SK-N-SH (cell line): ENCODE results near the gene ADPRH. TPM values are rescaled to one million over a fixed set of nuclear protein-coding genes. Genes with fewer than 3 reads are reported as not detected.

Experiments used
- CTCF ChIA-PET: fragments of 300-600, 350-600 bp; formaldehyde crosslinking; extraction: SDS; loops from one replicate; lab custom pipeline; 2021; lab: Yijun Ruan, JAX
- POLR2A ChIA-PET: fragments of 350-600 bp; sonication (Branson Sonifier 250); formaldehyde crosslinking; extraction: SDS; loops from one replicate; lab custom pipeline; 2020; ENCODE audit warnings: antibody characterized with exemption, inconsistent platforms; lab: Yijun Ruan, JAX
- DNase-seq: peaks from one replicate; pipeline ENCODE4 v3.0.0; 2012
- H2AFZ ChIP-seq: fragments of 200-600 bp; sonication (generic); 2 replicates; pipeline ENCODE4 v1.8.1; 2016; ENCODE audit warnings: antibody characterized with exemption, mild to moderate bottlenecking, low read depth
- H3F3A ChIP-seq: fragments of 200-600 bp; sonication (generic); replicated peaks from 2 replicates; pipeline ENCODE3; 2016; ENCODE audit warnings: antibody characterized with exemption, mild to moderate bottlenecking; ENCODE audit not compliant: insufficient read depth
- H3K27ac ChIP-seq, 2 experiments: fragments of 200-500 bp in 1 of 2; fragments of 200-600 bp in 1 of 2; sonication (Bioruptor generic) in 1 of 2; sonication (generic), shearing (Covaris generic) in 1 of 2; 2 replicates each; pipeline versions ENCODE4 v1.5.1 to v1.6.1; 2014 to 2016; ENCODE audit warnings: low read depth in 2 of 2, inconsistent platforms in 1 of 2, low read length in 1 of 2, mild to moderate bottlenecking in 1 of 2, mixed read lengths in 1 of 2
- H3K27me3 ChIP-seq: fragments of 200-600 bp; sonication (generic), shearing (Covaris generic); 2 replicates; pipeline ENCODE4 v1.6.1; 2016; ENCODE audit warnings: mixed run types; ENCODE audit not compliant: insufficient read depth
- H3K36me3 ChIP-seq, 2 experiments: fragments of 200-500 bp in 1 of 2; fragments of 200-600 bp in 1 of 2; sonication (Bioruptor generic) in 1 of 2; sonication (generic) in 1 of 2; replicated peaks in 1 of 2; 2 replicates each; pipeline versions ENCODE3 to v1.5.1; 2014 to 2016; ENCODE audit warnings: low read length in 1 of 2, mild to moderate bottlenecking in 1 of 2; ENCODE audit not compliant: insufficient read depth in 2 of 2, control insufficient read depth in 1 of 2
- H3K4me1 ChIP-seq, 2 experiments: fragments of 200-500 bp in 1 of 2; fragments of 200-600 bp in 1 of 2; sonication (Bioruptor generic) in 1 of 2; sonication (generic), shearing (Covaris generic) in 1 of 2; 2 replicates each; pipeline versions ENCODE4 v1.5.1 to v1.6.1; 2014 to 2016; ENCODE audit warnings: low read depth in 1 of 2, low read length in 1 of 2, mixed run types in 1 of 2; ENCODE audit not compliant: insufficient read depth in 2 of 2, control insufficient read depth in 1 of 2
- H3K4me2 ChIP-seq: fragments of 200-600 bp; sonication (generic), shearing (Covaris generic); 2 replicates; pipeline ENCODE4 v1.6.1; 2017; ENCODE audit warnings: mixed run types
- H3K4me3 ChIP-seq, 2 experiments: fragments of 200-500 bp in 1 of 2; fragments of 200-600 bp in 1 of 2; sonication (Bioruptor generic) in 1 of 2; sonication (generic), shearing (Covaris generic) in 1 of 2; 2 replicates each; pipeline versions ENCODE4 v1.5.1 to v1.8.1; 2014 to 2016; ENCODE audit warnings: low read depth in 2 of 2, inconsistent platforms in 1 of 2, low read length in 1 of 2, mild to moderate bottlenecking in 1 of 2, mixed read lengths in 1 of 2, moderate library complexity in 1 of 2
- H3K79me2 ChIP-seq: fragments of 200-600 bp; sonication (generic); 2 replicates; pipeline ENCODE4 v1.8.1; 2017; ENCODE audit warnings: mild to moderate bottlenecking; ENCODE audit not compliant: insufficient read depth
- H3K9ac ChIP-seq: fragments of 200-600 bp; sonication (generic); 2 replicates; pipeline ENCODE4 v1.6.1; 2017; ENCODE audit warnings: mixed run types
- H3K9me2 ChIP-seq: fragments of 200-600 bp; sonication (generic); 2 replicates; pipeline ENCODE4 v1.6.1; 2017; ENCODE audit warnings: mixed run types
- H3K9me3 ChIP-seq: fragments of 200-600 bp; sonication (generic); 2 replicates; pipeline ENCODE4 v1.6.1; 2017; ENCODE audit warnings: mixed run types, mild to moderate bottlenecking, moderate library complexity
- H4K20me1 ChIP-seq: fragments of 200-600 bp; sonication (generic); 2 replicates; pipeline ENCODE4 v1.6.1; 2017; ENCODE audit warnings: mild to moderate bottlenecking, mixed run types; ENCODE audit not compliant: insufficient read depth
- CTCF ChIP-seq: fragments of 200-600 bp; sonication (generic); IDR thresholded peaks from 2 replicates; pipeline ENCODE4 v1.6.1; 2017; ENCODE audit warnings: antibody characterized with exemption, mild to moderate bottlenecking, moderate library complexity
- ELF1 ChIP-seq: IDR thresholded peaks from 2 replicates; pipeline ENCODE4 v1.4.0; 2012
- EP300 ChIP-seq, 2 experiments: IDR thresholded peaks; 2 replicates each; pipeline versions ENCODE4 v1.4.0 to v1.6.1; 2012; ENCODE audit warnings: borderline replicate concordance in 1 of 2, low read depth in 1 of 2, low read length in 1 of 2
- IRF3 ChIP-seq: fragments of 150-350 bp; IDR thresholded peaks from 2 replicates; pipeline ENCODE4 v1.6.1; 2016; ENCODE audit warnings: mild to moderate bottlenecking, low read depth, low read length
- MAX ChIP-seq: IDR thresholded peaks from 2 replicates; pipeline ENCODE4 v1.4.0; 2012; ENCODE audit warnings: low read depth
- MXI1 ChIP-seq: IDR thresholded peaks from 2 replicates; pipeline ENCODE4 v1.6.1; 2012; ENCODE audit warnings: mild to moderate bottlenecking, low read depth, low read length, improper control_type of control experiment
- NFIC ChIP-seq: IDR thresholded peaks from 2 replicates; pipeline ENCODE4 v1.4.0; 2012; ENCODE audit warnings: borderline replicate concordance
- NRF1 ChIP-seq: IDR thresholded peaks from 2 replicates; pipeline ENCODE4 v1.6.1; 2012; ENCODE audit warnings: low read depth, mild to moderate bottlenecking, low read length
- PBX3 ChIP-seq: IDR thresholded peaks from 2 replicates; pipeline ENCODE4; 2012
- RAD21 ChIP-seq: IDR thresholded peaks from 2 replicates; pipeline ENCODE4 v1.6.1; 2012; ENCODE audit warnings: mild to moderate bottlenecking, low read length
- RCOR1 ChIP-seq: fragments of 150-350 bp; IDR thresholded peaks from 2 replicates; pipeline ENCODE4 v1.6.1; 2017; ENCODE audit warnings: antibody characterized with exemption, low read length
- REST ChIP-seq: IDR thresholded peaks from 2 replicates; pipeline ENCODE4 v1.6.1; 2012; ENCODE audit warnings: mild to moderate bottlenecking, low read depth, low read length, moderate library complexity
- SIN3A ChIP-seq: IDR thresholded peaks from 2 replicates; pipeline ENCODE4 v1.6.1; 2012; ENCODE audit warnings: low read depth, mild to moderate bottlenecking, low read length, moderate library complexity, borderline replicate concordance
- USF2 ChIP-seq: fragments of 150-350 bp; IDR thresholded peaks from 2 replicates; pipeline ENCODE4 v1.6.1; 2017; ENCODE audit warnings: antibody characterized with exemption, low read length, low read depth, borderline replicate concordance
- WGBS: methylation state at CpG from one replicate; pipeline ENCODE4 v1.1.6; 2017; ENCODE audit warnings: low lambda C conversion rate; 5-methylcytosine and 5-hydroxymethylcytosine counted together
- polyA plus RNA-seq, 3 experiments: library from polyadenylated mRNA; depleted of rRNA; stranded (reverse); fragments of >200 nt; gene quantifications; 2 replicates each; pipeline ENCODE4 v1.2.3, GENCODE V29; 2012

The ADPRH gene
- polyA plus RNA-seq, 1 of the 3 experiments (the other 2 are of a cell fraction) = not detected

GRCh38 chr3:119569156-119569555 lies 10.1 kb upstream of the ADPRH start:
- H2AFZ ChIP-seq = no peak overlapping the region
- H3K9ac ChIP-seq = no peak overlapping the region
- TF ChIP-seq MAX = no peak
- TF ChIP-seq NFIC = no peak
- no peak for TF ChIP-seq RAD21
- TF ChIP-seq SIN3A = no peak
- no peak for TF ChIP-seq ELF1
- no peak for TF ChIP-seq USF2
- TF ChIP-seq EP300 (IDR thresholded peaks at IDR 0.05; ENCODE audit: borderline replicate concordance in 1 of 2, low read depth in 1 of 2, low read length in 1 of 2) = no peak
- no peak for TF ChIP-seq PBX3
- TF ChIP-seq IRF3 = no peak
- no peak for TF ChIP-seq NRF1
- TF ChIP-seq CTCF = no peak
- no peak for TF ChIP-seq REST
- TF ChIP-seq MXI1 = no peak
- TF ChIP-seq RCOR1 = no peak
- H3K27me3 ChIP-seq = no peaks in the 10 kb centered on the region
- ChIA-PET POLR2A (no interaction called here), CTCF (no interaction called here)
- no peak for DNase-seq
- no peaks in the 10 kb centered on the region for H3K9me2 ChIP-seq
- no peak overlapping the region for H3K27ac ChIP-seq
- no peaks in the 10 kb centered on the region for H4K20me1 ChIP-seq
- H3K4me2 ChIP-seq = no peak overlapping the region
- no peaks in the 10 kb centered on the region for H3K36me3 ChIP-seq
- H3K4me3 ChIP-seq = no peak overlapping the region
- H3K79me2 ChIP-seq = no peaks in the 10 kb centered on the region
- 85% methylated on average over 2 of the region's 4 CpGs for WGBS
- H3K9me3 ChIP-seq = no peaks in the 10 kb centered on the region
- no peaks in the 10 kb centered on the region for H3K4me1 ChIP-seq
- H3F3A ChIP-seq = no peaks in the 10 kb centered on the region
